Stomach (tissue), 9 donors: ENCODE data around the gene ERLIN1. TPM values are rescaled to one million over a fixed set of nuclear protein-coding genes. Genes with fewer than 3 reads are reported as not detected.
A peak's percentile ranks its signal among the peaks of the same experiment; 100 is the strongest.

Experiments
- DNase-seq, 2 donors: peaks; one replicate each; pipeline versions ENCODE4 v3.0.0 to v3.0.0-alpha.2; 2013 to 2019
- H3K27ac ChIP-seq, 5 donors: fragments of 200-600 bp in 4 of 5; sonication (generic) in 4 of 5; one replicate each; pipeline ENCODE4 v1.5.1; 2013 to 2019; ENCODE audit warnings: mild to moderate bottlenecking in 1 of 5, moderate library complexity in 1 of 5
- H3K27me3 ChIP-seq, 3 donors: fragments of 200-600 bp; sonication (generic); one replicate each; pipeline ENCODE4 v1.5.1; 2017 to 2019; ENCODE audit warnings: mixed run types in 1 of 3
- H3K36me3 ChIP-seq, 4 donors: fragments of 200-600 bp; sonication (generic); 1 replicate in 3 of 4; 2 replicates in 1 of 4; pipeline ENCODE4 v1.5.1; 2016 to 2019
- H3K4me1 ChIP-seq, 4 donors: fragments of 200-600 bp; sonication (generic); one replicate each; pipeline ENCODE4 v1.5.1; 2016 to 2019
- H3K4me3 ChIP-seq, 4 donors: fragments of 200-600 bp; sonication (generic) in 3 of 4; one replicate each; pipeline ENCODE4 v1.5.1; 2016 to 2019; ENCODE audit warnings: mild to moderate bottlenecking in 1 of 4
- H3K9me3 ChIP-seq, 4 donors: fragments of 200-600 bp; sonication (generic); one replicate each; pipeline ENCODE4 v1.5.1; 2016 to 2019
- CTCF ChIP-seq, 7 experiments: fragments of 450-650 bp in 4 of 7; fragments of 200-600 bp in 3 of 7; sonication (generic) in 3 of 7; IDR thresholded peaks; one replicate each; pipeline ENCODE4 v1.5.1; 2016 to 2019; ENCODE audit warnings: antibody characterized with exemption in 7 of 7, control low read depth in 2 of 7, mild to moderate bottlenecking in 1 of 7
- EP300 ChIP-seq: sonication (generic); formaldehyde crosslinking; IDR thresholded peaks from one replicate; pipeline ENCODE4 v1.6.1; 2017; ENCODE audit warnings: antibody characterized with exemption
- POLR2A ChIP-seq, 4 donors: fragments of 450-650 bp; IDR thresholded peaks; one replicate each; pipeline ENCODE4 v1.6.1; 2016; ENCODE audit warnings: antibody characterized with exemption in 4 of 4, control low read depth in 2 of 4, mild to moderate bottlenecking in 1 of 4, moderate library complexity in 1 of 4
- POLR2AphosphoS5 ChIP-seq, 3 donors: sonication (generic); formaldehyde crosslinking; IDR thresholded peaks; one replicate each; pipeline ENCODE4 v1.6.1; 2016; ENCODE audit warnings: antibody characterized with exemption in 3 of 3
- WGBS, 5 donors: extraction: QIAGEN DNeasy Blood & Tissue Kit in 3 of 5; methylation state at CpG; one replicate each; pipeline versions ENCODE4 v1.1.5 to v1.1.7; 2013 to 2018; 5-methylcytosine and 5-hydroxymethylcytosine counted together
- intact Hi-C: fragments of 100-400 bp; cut with DNase I; formaldehyde crosslinking; loops from one replicate; pipeline ENCODE4 v1.15.1; 2023; ENCODE audit warnings: low total_unique reads
- polyA plus RNA-seq, 3 donors: library from polyadenylated mRNA; stranded (reverse); fragments of 200-250 nt; gene quantifications; one replicate each; pipeline ENCODE4 v1.2.3, GENCODE V29; 2013
- total RNA-seq, 5 donors: library from RNA; depleted of rRNA; stranded (reverse); fragments of >200 nt; gene quantifications; one replicate each; pipeline versions ENCODE4 v1.1.0 to v1.2.3, GENCODE V29; 2014 to 2016
- donor health status: healthy with polysubstance abuse.
- donor health status: Bipolar disorder and iron deficiency.
- donor health status: healthy.

Gene ERLIN1
- total and polyA plus RNA-seq, 8 donors = 4.4 to 61.5 (median 9.4) TPM

DNA sequence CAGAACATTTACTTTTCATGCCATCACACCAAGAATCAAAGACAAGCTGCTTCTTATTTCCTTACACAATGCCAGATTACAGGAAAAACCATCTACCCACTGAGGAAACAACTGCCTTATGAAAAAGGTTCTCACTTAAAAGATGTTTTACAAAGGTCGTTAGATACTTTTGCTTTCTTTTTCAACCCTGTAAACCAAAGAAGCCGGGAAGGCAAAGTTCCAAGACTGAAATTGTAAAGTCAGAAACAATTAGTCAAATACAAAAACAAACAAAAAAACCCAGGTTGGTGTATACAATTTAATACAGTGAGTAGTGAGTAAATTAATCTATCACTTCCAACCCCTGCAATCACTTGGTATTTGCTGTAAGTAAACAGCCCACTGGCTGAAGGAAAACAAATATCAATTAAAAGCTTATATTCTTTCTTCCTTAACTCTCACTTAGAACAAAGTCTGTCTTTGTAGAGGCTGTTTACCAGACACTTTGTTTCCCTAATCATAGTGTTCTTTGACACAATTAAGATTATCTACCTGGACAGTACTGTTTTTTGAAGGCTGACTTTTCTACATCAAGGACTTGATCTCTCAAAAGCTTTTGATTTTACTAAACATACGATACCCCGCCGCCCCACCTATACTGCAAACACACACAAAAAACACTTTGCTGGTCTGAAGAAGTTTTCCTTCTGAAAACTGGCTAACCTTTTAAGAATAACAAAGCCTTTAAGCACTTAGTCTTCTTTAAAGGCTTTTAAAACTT, 18.1 kb downstream of the ERLIN1 start:
- peak overlapping the region in 1 of 4 donors; percentile 6 for H3K4me3 ChIP-seq
- intact Hi-C loops = no loop called here
- DNase-seq = peak in 1 of 2 donors; percentile 59
- no peaks in the 10 kb centered on the region for H3K27me3 ChIP-seq
- peaks cover 2 to 38% (median 31%) of the 10 kb centered on the region in 4 donors for H3K36me3 ChIP-seq
- TF ChIP-seq CTCF (IDR thresholded peaks at IDR 0.05) (no peak), POLR2AphosphoS5 (IDR thresholded peaks at IDR 0.05) (no peak), EP300 (no peak), POLR2A (IDR thresholded peaks at IDR 0.05) (no peak)
- 13 to 44% (median 26%) methylated on average over 5 of the region's 5 CpGs for WGBS, 5 donors
- H3K9me3 ChIP-seq = no peaks in the 10 kb centered on the region
- peaks cover 0 to 31% (median 6%) of the 10 kb centered on the region in 4 donors for H3K4me1 ChIP-seq
- peak overlapping the region in 4 of 5 donors; percentile 36 to 81 (median 68) for H3K27ac ChIP-seq

GRCh38 chr10:100163704-100164621, 21.9 kb downstream of the ERLIN1 start:
- no peak for DNase-seq
- intact Hi-C loops = no loop called here
- H3K4me1 ChIP-seq = peaks cover 0 to 27% (median 6%) of the 10 kb centered on the region in 4 donors
- no peak overlapping the region for H3K4me3 ChIP-seq
- H3K27ac ChIP-seq = no peak overlapping the region
- WGBS, 5 donors = 74 to 81% (median 80%) methylated on average over 3 of the region's 3 CpGs
- peaks cover 0 to 51% (median 32%) of the 10 kb centered on the region in 4 donors for H3K36me3 ChIP-seq
- no peaks in the 10 kb centered on the region for H3K9me3 ChIP-seq
- no peaks in the 10 kb centered on the region for H3K27me3 ChIP-seq
- TF ChIP-seq POLR2AphosphoS5 (IDR thresholded peaks at IDR 0.05) (no peak), EP300 (no peak), POLR2A (IDR thresholded peaks at IDR 0.05) (no peak), CTCF (IDR thresholded peaks at IDR 0.05) (no peak)

- no peaks in the 10 kb centered on the region for H3K9me3 ChIP-seq
- peaks cover 0 to 54% (median 38%) of the 10 kb centered on the region in 4 donors for H3K36me3 ChIP-seq
- intact Hi-C loops = no loop called here
- 87 to 98% (median 93%) methylated on average over 3 of the region's 3 CpGs for WGBS, 5 donors
- H3K27ac ChIP-seq = no peak overlapping the region
- H3K4me1 ChIP-seq = peaks cover 0 to 16% (median under 1%) of the 10 kb centered on the region in 4 donors
- DNase-seq = no peak
- H3K4me3 ChIP-seq = no peak overlapping the region
- no peak for TF ChIP-seq POLR2AphosphoS5 (IDR thresholded peaks at IDR 0.05)
- no peak for TF ChIP-seq EP300
- TF ChIP-seq CTCF (IDR thresholded peaks at IDR 0.05) = no peak
- TF ChIP-seq POLR2A (IDR thresholded peaks at IDR 0.05) = no peak
- no peaks in the 10 kb centered on the region for H3K27me3 ChIP-seq
Observed at GRCh38 chr10:100162696-100163095, 23.1 kb downstream of the ERLIN1 start.

DNA sequence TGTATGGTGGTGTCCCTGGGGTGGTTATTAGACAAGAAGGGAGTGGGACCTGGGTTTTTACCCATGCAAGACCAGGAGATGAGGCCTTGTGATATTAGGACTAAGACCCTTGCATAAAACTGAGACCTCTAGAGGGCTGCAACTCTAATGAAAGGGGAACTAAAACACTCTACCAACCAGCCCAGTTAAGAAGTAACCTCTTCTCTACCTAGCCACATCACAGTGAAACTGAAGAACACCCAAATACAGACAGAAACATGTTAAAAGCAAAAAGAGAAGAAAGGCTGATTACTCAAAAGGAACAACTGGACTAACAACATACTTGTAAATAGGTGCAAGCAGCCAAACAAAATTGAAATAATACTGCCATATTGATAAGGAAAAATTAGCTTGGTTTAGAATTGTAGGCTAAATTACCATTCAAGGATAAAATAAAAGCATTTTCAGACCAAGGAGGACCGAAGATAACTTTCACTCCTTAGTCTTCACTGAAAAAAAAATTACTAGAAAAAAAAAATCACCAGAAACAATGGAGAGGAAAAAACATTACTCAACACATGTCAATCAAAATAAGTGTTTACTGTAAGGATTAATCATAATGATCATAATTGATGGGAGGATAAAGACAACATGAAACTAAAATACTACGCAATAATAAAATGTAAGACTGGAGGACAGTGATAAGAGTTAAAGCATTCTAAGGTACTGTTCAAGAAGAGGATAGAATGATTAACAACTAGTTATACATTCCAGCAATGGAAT, 27.6 kb downstream of the ERLIN1 start:
- peaks cover 21 to 83% (median 71%) of the 10 kb centered on the region in 4 donors for H3K36me3 ChIP-seq
- no peak overlapping the region for H3K27ac ChIP-seq
- H3K27me3 ChIP-seq = no peaks in the 10 kb centered on the region
- H3K4me3 ChIP-seq = no peak overlapping the region
- H3K4me1 ChIP-seq = no peaks in the 10 kb centered on the region
- intact Hi-C loops = no loop called here
- DNase-seq = no peak
- 68 to 96% (median 94%) methylated on average over 2 of the region's 2 CpGs for WGBS, 5 donors
- TF ChIP-seq POLR2A (IDR thresholded peaks at IDR 0.05) (no peak), CTCF (IDR thresholded peaks at IDR 0.05) (no peak), POLR2AphosphoS5 (IDR thresholded peaks at IDR 0.05) (no peak), EP300 (no peak)
- H3K9me3 ChIP-seq = no peaks in the 10 kb centered on the region
